HepG2 (cell line): Measurements from ENCODE around the gene GRK5.

Source experiments
- CHD4 ChIP-seq: fragments of 200-600 bp; sonication (generic); IDR thresholded peaks from 2 replicates; pipeline ENCODE4 v1.7.0; 2017; ENCODE audit warnings: mild to moderate bottlenecking, low read length, borderline replicate concordance
- EHMT2 ChIP-seq: fragments of 200-600 bp; sonication (generic); IDR thresholded peaks from 2 replicates; pipeline ENCODE4 v1.7.0; 2017; ENCODE audit warnings: antibody characterized with exemption, low read depth, low read length, borderline replicate concordance
- EZH2 ChIP-seq: conservative IDR thresholded peaks from 2 replicates; pipeline ENCODE4 v1.6.1; 2012; ENCODE audit warnings: mild to moderate bottlenecking, low read depth, low read length, moderate library complexity
- HNRNPL ChIP-seq: fragments of 200-400 bp; formaldehyde crosslinking; IDR thresholded peaks from 2 replicates; pipeline ENCODE4 v1.6.1; 2017; ENCODE audit warnings: mild to moderate bottlenecking, low read depth, low read length
- JUND ChIP-seq: sonication (generic); formaldehyde crosslinking; IDR thresholded peaks from 2 replicates; pipeline ENCODE4 v1.8.0; 2022; ENCODE audit warnings: mild to moderate bottlenecking, missing genetic modification reagents
- POLR2A ChIP-seq, 2 experiments: IDR thresholded peaks; 2 replicates each; pipeline ENCODE4 v1.6.1; 2011; ENCODE audit warnings: low read depth in 2 of 2, low read length in 2 of 2, mild to moderate bottlenecking in 1 of 2, moderate library complexity in 1 of 2; ENCODE audit not compliant: insufficient read depth in 1 of 2
- TBP ChIP-seq: sonication (generic); formaldehyde crosslinking; IDR thresholded peaks from 2 replicates; pipeline ENCODE4 v1.5.0; 2020; ENCODE audit warnings: missing genetic modification reagents
- ZC3H4 ChIP-seq: sonication (generic); formaldehyde crosslinking; IDR thresholded peaks from 2 replicates; pipeline ENCODE4 v1.4.0; 2020; ENCODE audit warnings: missing genetic modification reagents, borderline replicate concordance
- ZFP1 ChIP-seq: IDR thresholded peaks from 2 replicates; pipeline ENCODE4 v1.6.1; 2016
- ZNF280B ChIP-seq: sonication (generic); formaldehyde crosslinking; IDR thresholded peaks from 2 replicates; pipeline ENCODE4 v1.5.0; 2020; ENCODE audit warnings: missing genetic modification reagents, mild to moderate bottlenecking, borderline replicate concordance
- TF ChIP-seq, protein P1 (sequence below): sonication (generic); formaldehyde crosslinking; IDR thresholded peaks from 2 replicates; pipeline ENCODE4 v1.5.1; 2020; ENCODE audit warnings: mild to moderate bottlenecking, moderate library complexity, missing genetic modification reagents
- TF ChIP-seq, protein P2 (sequence below): sonication (generic); formaldehyde crosslinking; IDR thresholded peaks from 2 replicates; pipeline ENCODE4 v1.5.1; 2020; ENCODE audit warnings: mild to moderate bottlenecking, missing genetic modification reagents

- TF ChIP-seq JUND (no peak), TBP (CRISPR knock-in tag) (no peak), ZFP1 (CRISPR knock-in tag) (no peak), ZC3H4 (CRISPR knock-in tag) (no peak), POLR2A (IDR thresholded peaks at IDR 0.05; ENCODE audit: insufficient read depth in 1 of 2, low read depth in 2 of 2, low read length in 2 of 2) (no peak), EHMT2 (no peak), EZH2 (no peak), ZNF280B (CRISPR knock-in tag) (no peak), CHD4 (no peak), HNRNPL (no peak)
- TF ChIP-seq, protein P1, sequence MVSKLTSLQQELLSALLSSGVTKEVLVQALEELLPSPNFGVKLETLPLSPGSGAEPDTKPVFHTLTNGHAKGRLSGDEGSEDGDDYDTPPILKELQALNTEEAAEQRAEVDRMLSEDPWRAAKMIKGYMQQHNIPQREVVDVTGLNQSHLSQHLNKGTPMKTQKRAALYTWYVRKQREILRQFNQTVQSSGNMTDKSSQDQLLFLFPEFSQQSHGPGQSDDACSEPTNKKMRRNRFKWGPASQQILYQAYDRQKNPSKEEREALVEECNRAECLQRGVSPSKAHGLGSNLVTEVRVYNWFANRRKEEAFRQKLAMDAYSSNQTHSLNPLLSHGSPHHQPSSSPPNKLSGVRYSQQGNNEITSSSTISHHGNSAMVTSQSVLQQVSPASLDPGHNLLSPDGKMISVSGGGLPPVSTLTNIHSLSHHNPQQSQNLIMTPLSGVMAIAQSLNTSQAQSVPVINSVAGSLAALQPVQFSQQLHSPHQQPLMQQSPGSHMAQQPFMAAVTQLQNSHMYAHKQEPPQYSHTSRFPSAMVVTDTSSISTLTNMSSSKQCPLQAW (CRISPR knock-in tag): no peak
- TF ChIP-seq, protein P2, sequence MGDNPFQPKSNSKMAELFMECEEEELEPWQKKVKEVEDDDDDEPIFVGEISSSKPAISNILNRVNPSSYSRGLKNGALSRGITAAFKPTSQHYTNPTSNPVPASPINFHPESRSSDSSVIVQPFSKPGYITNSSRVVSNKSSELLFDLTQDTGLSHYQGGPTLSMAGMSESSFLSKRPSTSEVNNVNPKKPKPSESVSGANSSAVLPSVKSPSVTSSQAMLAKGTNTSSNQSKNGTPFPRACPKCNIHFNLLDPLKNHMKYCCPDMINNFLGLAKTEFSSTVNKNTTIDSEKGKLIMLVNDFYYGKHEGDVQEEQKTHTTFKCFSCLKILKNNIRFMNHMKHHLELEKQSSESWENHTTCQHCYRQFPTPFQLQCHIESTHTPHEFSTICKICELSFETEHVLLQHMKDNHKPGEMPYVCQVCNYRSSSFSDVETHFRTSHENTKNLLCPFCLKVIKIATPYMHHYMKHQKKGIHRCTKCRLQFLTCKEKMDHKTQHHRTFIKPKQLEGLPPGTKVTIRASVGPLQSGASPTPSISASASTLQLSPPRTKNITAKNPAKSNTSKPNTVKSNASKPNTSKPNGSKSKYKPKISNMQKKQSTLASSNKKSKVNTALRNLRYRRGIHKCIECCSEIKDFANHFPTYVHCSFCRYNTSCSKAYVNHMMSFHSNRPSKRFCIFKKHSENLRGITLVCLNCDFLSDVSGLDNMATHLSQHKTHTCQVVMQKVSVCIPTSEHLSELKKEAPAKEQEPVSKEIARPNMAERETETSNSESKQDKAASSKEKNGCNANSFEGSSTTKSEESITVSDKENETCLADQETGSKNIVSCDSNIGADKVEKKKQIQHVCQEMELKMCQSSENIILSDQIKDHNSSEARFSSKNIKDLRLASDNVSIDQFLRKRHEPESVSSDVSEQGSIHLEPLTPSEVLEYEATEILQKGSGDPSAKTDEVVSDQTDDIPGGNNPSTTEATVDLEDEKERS (CRISPR knock-in tag): no peak
These were observed 196.6 kb downstream of the GRK5 start for GRCh38 chr10:119403921-119404320.
